NOMO-1 treated with DMSO at 0.1 percent for 48 hours (cell line): Measurements from ENCODE around the gene KCNH1.

Experiments
- DNase-seq: peaks from one replicate; lab custom pipeline; 2025; ENCODE audit not compliant: unreplicated experiment; lab: John Stamatoyannopoulos, UW

Gene KCNH1

GRCh38 chr1:210922666-210923065, 211.3 kb downstream of the KCNH1 start:
- DNase-seq, result no peak

GRCh38 chr1:210920716-210921694, 212.9 kb downstream of the KCNH1 start:
- no peak for DNase-seq

GRCh38 chr1:210920258-210920657, 213.7 kb downstream of the KCNH1 start:
- no peak for DNase-seq

GRCh38 chr1:210918893-210919292, 215.1 kb downstream of the KCNH1 start:
- no peak for DNase-seq

GRCh38 chr1:210917560-210918169, 216.3 kb downstream of the KCNH1 start:
- no peak for DNase-seq

- DNase-seq, result no peak
Observed at GRCh38 chr1:210916548-210916947, 217.4 kb downstream of the KCNH1 start.

GRCh38 chr1:210915890-210916507, 217.9 kb downstream of the KCNH1 start:
- no peak for DNase-seq

GRCh38 chr1:210912752-210913151, 221.2 kb downstream of the KCNH1 start:
- DNase-seq, result no peak

- DNase-seq, result no peak
Observed at GRCh38 chr1:210910020-210910575, 223.8 kb downstream of the KCNH1 start.

- no peak for DNase-seq
Observed at GRCh38 chr1:210908791-210909190, 225.2 kb downstream of the KCNH1 start.

GRCh38 chr1:210908257-210908656, 225.7 kb downstream of the KCNH1 start:
- DNase-seq, result no peak

- no peak for DNase-seq
Observed at GRCh38 chr1:210907251-210907805, 226.6 kb downstream of the KCNH1 start.

GRCh38 chr1:210905944-210906453, 227.9 kb downstream of the KCNH1 start:
- DNase-seq, result no peak

GRCh38 chr1:210905365-210905904, 228.5 kb downstream of the KCNH1 start:
- no peak for DNase-seq

- DNase-seq, result no peak
Observed at GRCh38 chr1:210901981-210902770, 231.8 kb downstream of the KCNH1 start.

GRCh38 chr1:210900820-210901219, 233.1 kb downstream of the KCNH1 start:
- no peak for DNase-seq

GRCh38 chr1:210900079-210900478, 233.9 kb downstream of the KCNH1 start:
- no peak for DNase-seq

GRCh38 chr1:210899676-210900075, 234.3 kb downstream of the KCNH1 start:
- no peak for DNase-seq

- no peak for DNase-seq
Observed at GRCh38 chr1:210898473-210898872, 235.5 kb downstream of the KCNH1 start.

- no peak for DNase-seq
Observed at GRCh38 chr1:210883821-210884220, 250.1 kb downstream of the KCNH1 start.
